HG02642 (cell line): ENCODE measurements around the gene TMC2.

Source experiments
- ATAC-seq: cut with Tn5 transposase; IDR thresholded peaks from one replicate; pipeline ENCODE4 v1.9.1; 2021; ENCODE audit warnings: mild to moderate bottlenecking; ENCODE audit not compliant: unreplicated experiment, poor library complexity

TMC2 gene

DNA sequence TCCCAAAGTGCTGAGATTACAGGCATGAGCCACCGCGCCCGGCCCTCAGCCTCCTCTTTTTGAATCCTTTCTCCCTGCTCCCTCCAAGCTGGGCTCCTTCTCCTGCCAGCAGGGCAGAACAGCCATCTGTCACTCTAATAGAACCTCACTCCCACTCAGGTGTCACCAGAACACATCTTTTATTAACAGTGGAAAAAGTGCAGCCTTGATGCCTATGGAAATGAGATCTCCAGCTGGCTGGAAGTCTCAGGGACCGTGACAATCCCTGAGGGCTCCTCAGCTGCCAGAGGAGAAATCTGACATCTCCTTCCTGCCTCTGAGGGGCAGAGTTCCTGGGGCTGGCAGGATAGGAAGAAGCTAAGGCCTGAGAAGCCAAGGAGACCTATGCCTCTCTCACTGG is 28.0 kb downstream of the TMC2 start:
- no peak for ATAC-seq

DNA sequence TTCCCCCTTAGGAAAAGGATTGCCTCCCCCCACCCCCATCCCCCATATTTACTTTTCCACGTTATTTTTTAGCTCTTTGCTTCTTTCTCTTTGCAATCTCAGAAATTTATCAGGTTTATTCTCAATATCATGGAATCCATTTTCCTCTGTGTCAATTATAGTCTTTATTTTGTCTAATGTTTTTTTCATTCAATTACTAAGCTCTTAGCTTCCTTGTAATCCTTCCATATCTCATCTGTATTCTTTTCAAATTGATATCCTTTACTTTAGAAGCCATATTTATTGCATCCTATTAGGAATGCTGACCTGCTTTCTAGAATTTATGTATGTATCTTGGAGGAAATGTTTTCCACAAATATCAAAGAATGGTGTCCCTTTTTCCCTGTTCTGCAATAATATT is 39.3 kb downstream of the TMC2 start:
- ATAC-seq: no peak

DNA sequence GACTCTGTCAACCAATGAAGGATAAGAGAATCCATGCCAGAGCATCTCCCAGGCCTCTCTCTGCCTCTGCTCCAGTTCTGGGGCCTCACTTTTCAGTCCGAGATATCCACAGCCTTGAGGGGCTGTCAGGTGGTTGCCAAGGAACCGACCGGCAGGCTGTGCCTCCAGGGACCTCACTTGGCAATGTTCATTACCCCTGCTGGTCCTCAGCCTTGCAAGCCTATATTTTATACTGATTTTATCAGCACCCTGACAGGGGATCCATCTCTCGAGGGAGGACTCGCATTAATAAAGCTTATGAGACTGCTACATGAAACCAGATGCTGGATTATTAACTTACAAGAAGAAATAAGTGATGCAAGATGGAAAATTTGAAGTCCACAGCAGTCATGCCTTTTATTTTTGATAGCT is 39.9 kb downstream of the TMC2 start:
- no peak for ATAC-seq

DNA sequence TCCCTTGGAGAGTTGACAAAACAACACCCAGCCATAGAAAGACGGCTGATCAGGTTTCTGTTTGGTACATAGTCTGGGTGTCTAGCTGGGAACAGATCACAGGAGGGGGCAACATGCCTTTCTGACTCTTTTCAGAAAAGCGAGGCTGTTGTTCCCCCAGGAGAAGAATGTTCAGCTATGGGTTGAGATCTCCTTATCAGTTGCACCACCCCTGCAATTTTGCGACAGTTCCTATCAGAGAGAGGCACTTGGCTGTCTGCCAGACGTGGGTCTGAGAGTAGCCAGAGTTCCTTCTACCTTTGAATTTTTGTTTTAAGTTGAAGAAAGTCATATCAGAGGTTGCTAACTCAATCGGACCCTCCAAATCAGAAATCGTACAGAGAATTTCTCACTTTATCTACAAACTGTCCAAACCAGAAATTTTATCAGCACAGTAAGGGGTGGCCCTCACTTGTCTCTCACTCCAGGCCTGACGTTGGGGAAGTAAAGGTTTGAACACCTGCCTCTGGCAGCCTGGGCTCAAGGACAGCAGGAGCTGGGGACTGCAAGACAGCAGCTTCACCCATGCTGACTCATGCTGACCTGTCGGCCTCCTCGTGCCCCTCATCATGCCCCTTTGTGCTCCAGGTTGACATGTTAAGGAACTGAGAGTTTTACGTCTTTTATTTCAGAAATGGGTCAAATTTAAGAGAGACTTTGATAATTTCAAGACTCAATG is 42.3 kb downstream of the TMC2 start:
- no peak for ATAC-seq

DNA sequence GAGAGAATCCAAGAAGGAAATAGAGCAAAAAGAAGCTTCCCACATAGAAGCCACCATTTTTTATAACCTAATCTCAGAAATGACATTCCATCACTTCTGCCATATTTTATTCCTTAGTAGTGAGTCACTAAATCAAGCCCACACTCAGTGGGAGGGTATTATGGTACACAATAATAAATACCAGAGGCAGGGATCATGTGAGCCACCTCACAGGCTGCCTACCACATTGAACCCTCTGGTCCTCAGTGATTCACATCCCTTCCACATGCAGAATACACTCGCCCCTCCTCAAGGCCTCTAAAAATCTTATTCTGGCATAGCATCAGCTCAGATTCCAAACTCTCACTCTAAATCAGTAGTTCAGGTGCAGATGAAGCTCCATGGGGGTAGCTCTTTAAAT is 49.4 kb downstream of the TMC2 start:
- ATAC-seq: no peak

DNA sequence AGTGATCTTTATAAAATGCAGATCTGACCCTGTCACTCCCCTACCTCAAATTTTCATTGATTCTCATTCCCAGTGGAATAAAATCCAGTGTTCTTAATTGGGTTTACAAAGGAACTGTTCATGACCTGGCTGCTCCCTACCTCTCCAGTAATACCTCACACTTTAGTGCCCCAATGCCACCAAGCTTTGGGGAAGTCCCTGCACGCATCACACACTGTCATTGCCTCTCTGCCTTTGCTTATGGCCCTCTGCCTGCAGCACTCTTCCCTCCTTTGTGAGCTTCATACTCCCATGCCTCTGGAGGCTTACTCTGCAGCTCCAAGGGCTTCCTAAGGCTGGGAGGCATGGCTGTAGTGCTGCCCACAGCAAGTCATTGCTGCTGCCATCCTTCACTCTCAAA is 57.4 kb downstream of the TMC2 start:
- ATAC-seq: no peak

DNA sequence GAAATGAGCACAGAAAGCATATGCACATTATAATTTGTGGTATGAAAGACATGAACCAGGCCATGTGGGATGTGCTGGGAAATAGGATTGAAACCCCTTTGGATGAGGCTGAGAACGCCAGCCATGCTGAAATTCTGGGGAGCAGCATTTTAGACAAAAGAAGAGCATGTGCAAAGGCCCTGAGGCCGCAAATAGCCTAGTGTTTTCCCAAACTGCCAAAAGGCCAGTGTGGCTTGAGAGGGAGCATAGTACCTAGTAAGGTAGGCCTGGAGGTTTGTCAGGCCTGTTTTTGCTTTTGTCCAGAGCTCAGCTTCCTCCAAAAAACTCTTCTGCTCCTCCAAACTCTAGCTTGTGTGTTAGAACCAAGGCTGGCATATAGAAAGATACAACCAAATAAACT is 58.7 kb downstream of the TMC2 start:
- ATAC-seq: no peak

DNA sequence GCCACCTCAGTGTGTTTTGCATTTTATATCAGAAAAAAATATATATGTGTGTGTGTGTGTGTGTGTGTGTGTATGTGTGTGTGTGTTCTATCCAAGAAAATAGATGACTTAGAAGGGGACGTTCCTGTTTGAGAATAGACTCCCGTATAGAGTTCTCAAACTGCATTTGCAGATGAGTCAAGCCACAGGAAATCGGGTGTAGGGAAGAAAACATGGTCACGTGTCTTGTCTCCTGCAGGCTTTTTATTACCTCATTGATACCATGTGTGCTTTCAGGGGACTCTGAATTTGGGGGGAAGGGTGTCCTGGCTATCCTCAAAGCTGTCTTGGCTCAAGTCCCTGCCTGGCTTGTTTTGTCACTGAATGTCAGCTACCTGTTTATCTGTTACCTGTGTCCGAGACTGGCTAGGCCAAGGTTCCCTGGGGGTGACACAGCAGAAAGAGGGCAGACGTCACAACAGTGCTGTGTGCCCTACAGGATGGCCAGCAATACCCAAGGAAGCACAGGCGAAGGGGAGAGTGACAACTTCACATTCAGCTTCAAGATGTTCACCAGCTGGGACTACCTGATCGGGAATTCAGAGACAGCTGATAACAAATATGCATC is 60.4 kb downstream of the TMC2 start:
- no peak for ATAC-seq

DNA sequence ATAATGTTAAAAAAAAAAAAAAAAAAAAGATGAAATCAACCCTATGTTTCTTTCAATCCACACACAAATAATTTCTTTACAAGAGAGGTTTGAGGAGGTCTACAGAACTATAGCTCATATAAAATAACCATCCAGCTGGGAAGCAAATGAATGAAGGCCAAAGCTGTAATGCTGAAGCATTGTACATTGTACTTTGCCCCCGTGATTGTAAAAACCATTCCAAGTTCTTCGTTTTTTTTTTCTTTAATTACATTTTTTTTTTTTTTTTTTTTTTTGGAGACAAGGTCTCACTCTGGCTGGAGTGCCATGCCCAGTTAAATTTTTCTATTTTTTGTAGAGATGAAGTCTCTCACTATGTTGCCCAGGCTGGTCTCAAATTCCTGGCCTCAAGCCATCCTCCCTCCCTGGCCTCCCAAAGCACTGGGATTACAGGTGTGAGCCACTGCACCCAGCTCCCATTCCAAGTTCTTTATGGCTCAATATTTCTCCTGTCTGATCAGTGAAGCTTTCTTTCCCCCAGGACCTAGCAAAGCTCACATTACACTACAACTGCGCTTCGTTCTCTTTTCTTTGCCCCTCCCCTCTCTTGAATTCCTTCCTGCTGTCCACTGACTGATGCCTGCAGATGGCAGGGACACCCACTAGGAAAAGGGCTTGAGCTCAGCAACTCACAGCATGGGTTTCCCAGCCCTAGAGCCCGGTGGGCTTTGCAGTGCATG is 63.1 kb downstream of the TMC2 start:
- ATAC-seq: no peak

DNA sequence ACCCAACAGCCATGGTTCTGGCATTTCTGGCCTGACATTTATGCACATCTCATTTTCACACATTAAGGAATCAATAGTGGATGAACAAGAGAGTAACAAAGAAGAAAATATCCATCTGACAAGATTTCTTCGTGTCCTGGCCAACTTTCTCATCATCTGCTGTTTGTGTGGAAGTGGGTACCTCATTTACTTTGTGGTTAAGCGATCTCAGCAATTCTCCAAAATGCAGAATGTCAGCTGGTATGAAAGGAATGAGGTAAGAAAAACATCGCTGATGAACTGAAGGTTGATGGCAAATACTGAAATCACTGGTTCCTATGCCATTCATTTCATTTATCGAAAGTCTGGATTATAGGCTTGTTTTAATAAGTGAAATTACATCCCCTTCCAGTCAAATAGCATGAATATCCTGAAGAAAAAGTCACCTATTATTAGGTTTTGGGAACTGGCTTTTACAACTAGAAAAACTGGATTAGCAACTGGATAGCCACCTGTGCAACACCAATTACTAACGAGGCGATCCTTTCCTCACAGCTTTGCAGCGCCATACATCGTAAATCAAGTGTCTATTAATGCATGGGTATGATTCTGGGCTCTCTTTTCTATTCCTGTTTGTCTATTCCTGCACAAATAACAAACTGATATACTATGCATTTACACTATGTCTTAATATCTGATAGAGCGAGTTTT is 65.8 kb downstream of the TMC2 start:
- no peak for ATAC-seq

DNA sequence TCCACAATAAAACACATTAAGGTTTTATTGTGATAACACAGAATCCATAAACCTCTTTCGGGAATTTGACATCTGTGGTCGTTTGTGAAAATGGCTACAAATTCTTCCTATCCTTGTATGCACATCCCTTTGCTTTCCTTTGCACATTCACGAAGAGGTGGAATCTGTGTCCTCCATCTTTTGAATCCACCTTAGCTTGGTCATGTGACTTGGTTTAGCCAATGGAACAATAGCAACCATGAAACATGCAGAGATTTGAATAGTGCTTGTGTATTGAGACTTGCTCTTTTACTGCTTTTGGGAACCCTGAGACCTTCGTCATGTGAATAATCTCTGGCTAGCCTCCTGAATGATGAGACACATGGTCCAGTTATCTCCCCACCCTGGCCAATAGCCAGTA is 66.4 kb downstream of the TMC2 start:
- no peak for ATAC-seq

DNA sequence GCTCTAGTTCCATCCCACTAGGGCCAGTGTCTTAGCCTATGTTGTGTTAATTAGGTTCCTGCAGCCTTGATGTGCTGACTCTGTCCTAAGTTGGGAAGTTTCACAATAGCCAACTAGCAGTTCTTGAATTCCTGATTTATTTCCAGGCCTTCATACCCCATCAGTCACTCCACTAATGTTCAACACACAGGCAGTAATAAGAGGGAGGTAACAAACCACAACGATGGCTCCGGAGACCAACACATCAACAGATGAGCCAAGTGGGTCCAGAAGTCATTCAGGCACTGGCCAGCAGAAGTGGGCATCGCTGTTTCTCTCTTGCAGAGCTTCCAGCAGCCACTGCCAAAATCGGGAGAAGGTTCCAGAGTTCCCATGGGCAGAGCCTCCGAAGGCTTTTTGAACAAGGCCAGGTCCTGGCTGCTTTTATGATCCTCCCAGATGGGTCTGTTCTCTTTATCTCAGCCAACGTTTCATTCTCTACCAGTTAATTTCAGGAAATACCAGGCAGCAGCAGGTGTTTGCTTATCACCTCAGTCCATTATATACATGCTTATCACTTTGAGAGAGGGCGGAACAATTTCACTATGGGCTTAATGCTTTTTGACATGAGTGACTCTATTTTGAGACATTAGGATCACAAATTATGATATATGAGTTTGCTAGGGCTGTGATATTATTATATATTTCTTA is 67.6 kb downstream of the TMC2 start:
- ATAC-seq: no peak

DNA sequence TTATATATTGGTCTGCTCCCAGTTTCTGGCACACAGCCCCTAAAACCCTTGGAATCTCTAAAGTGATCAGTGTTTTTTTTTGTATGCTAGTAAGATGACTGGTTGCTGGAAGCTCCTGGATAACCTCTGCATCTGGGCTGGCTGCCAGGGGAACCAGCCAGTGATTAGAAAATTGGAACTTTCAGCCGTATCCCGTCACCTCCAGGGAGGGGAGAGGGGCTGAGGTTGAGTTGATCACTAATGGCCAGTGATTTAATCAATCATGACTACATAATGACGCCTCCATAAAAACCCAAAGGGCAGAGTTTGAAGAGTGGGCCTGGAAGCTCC is 68.1 kb downstream of the TMC2 start:
- no peak for ATAC-seq

DNA sequence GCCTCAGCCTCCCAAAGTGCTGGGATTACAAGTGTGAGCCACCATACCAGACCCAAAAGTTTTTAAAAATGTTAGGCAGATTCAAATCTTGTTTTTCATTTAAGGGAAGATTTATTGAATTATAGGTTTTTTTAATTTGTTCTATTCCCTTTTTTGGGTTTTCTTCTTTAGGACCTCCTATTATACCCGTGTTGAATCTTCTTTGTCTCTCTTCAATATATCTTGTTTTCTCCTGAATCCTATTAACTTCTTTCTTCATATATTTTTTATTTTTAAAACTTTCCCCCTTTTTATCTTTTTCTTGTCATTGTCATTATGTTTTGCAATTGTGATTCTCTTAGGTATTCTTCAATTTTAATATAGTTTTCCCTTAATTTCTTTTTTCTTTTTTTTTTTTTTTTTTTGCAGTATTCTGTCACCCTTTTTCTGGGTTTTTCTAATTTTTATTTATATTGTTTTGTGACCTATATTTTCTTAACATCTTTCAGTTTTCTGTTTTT is 70.2 kb downstream of the TMC2 start:
- ATAC-seq: no peak

DNA sequence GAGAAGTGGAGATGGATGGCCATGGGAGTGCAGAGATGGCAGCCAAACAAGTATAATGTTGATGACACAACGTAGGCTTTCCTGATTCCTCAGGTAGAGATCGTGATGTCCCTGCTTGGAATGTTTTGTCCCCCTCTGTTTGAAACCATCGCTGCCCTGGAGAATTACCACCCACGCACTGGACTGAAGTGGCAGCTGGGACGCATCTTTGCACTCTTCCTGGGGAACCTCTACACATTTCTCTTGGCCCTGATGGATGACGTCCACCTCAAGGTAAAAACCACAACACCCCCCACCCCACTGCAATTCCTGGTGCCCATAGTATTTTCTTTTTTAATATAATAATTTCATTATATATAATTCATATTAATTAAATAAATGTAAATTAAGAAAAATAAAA is 74.0 kb downstream of the TMC2 start:
- no peak for ATAC-seq

DNA sequence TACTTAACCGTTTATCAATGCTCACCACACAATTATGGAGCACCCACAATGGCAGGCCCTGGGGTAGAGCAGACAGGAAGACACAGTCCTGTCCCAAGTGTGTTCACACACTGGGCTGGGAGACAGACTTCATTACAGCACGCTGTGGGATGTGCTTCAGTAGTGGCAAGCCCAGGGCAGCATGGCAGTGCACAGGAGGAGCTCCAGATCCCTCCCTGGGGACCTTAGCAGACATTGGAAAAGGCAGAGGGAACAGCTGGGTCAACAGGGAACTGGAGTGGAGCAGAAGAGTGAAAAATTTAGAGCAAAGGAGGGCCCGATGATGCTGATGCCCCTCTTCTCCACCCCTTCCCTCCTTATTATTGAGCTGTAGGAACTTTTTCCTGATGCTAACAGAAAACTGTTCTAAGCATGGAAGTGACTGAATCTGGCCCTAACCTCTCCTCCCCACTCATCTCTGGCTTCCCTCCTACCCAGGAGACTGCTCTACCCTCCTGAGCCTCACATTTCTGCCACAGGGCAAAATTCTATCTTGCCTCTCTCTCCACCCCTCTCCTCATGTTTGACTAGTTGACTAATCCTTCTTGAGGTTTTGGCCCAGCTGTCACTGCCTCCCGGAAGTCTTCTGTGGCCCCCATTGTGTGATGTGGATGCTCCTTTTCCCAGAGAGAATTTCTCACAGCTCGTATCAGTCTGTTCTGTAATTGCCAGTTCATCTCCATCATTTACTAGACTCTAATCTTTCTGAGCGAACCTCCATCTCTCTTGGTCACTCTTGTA is 74.8 kb downstream of the TMC2 start:
- ATAC-seq: no peak

DNA sequence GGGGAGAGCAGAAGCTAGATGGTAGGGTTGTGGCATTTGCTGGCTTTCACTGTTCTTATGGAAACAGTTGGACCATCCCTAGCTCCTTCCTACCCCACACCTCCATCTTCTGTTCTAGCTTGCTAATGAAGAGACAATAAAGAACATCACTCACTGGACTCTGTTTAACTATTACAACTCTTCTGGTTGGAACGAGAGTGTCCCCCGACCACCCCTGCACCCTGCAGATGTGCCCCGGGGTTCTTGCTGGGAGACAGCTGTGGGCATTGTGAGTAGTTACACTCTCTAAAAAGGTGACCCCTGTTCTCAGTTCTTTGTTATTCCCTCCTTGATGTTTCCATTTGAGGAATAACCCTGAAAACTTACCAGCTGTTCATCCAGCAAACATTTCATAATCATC is 75.7 kb downstream of the TMC2 start:
- ATAC-seq: no peak

DNA sequence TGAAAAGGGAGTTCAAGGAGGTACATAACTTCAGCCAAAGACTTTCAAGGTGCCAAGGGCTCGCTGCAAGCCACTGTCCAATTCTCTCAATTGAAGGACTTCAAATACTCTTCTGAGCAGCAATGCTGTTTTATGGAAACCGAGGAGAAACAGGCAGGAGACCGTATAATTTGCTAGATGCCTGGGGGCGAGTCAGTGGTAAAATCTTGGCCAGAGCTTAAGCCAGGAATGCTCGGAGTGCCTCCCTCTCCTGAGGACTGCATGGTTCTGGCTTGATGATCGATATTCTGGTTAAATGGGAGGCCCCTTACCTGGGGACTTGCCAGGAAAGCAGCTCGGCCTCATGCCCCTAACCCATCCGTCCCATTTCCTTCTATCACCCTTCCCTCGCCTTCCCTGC is 80.3 kb downstream of the TMC2 start:
- no peak for ATAC-seq

DNA sequence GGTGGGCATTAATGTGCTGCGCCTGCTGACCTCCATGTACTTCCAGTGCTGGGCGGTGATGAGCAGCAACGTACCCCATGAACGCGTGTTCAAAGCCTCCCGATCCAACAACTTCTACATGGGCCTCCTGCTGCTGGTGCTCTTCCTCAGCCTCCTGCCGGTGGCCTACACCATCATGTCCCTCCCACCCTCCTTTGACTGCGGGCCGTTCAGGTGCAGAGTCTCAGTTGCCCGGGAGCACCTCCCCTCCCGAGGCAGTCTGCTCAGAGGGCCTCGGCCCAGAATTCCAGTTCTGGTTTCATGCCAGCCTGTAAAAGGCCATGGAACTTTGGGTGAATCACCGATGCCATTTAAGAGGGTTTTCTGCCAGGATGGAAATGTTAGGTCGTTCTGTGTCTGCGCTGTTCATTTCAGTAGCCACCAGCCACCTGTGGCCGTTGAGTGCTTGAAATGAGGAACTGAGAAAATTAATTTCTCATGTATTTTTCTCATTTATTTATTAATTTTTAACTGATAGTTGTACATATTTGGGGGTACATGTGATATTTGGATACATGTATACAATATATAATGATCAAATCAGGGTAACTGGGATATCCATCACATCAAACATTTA is 80.8 kb downstream of the TMC2 start:
- ATAC-seq: no peak
